GM18873 (cell line): ENCODE measurements around the gene CAMSAP1.
"Not testable (repeated sequence)": the region's sequence is repeated elsewhere in the genome, so short reads cannot be mapped to it uniquely, and the experiment has no call there.

Experiments used
- ATAC-seq: cut with Tn5 transposase; IDR thresholded peaks from one replicate; pipeline ENCODE4 v1.9.1; 2021; ENCODE audit warnings: mild to moderate bottlenecking, moderate library complexity, moderate number of reproducible peaks; ENCODE audit not compliant: unreplicated experiment, low FRiP score

The CAMSAP1 gene

GRCh38 chr9:135924628-135925338 lies 17.4 kb upstream of the CAMSAP1 start:
- ATAC-seq, result no peak

- no peak for ATAC-seq
Observed at GRCh38 chr9:135923508-135923907, 16.2 kb upstream of the CAMSAP1 start.

- ATAC-seq, result no peak
Observed at GRCh38 chr9:135921749-135922310, 14.5 kb upstream of the CAMSAP1 start.

GRCh38 chr9:135920973-135921585 lies 13.7 kb upstream of the CAMSAP1 start:
- no peak for ATAC-seq

GRCh38 chr9:135920256-135920930 lies 13.0 kb upstream of the CAMSAP1 start:
- ATAC-seq, result no peak

GRCh38 chr9:135919318-135919890 lies 12.1 kb upstream of the CAMSAP1 start:
- ATAC-seq, result no peak

- ATAC-seq, result not testable (repeated sequence)
Observed at GRCh38 chr9:135916227-135916626, 8.9 kb upstream of the CAMSAP1 start.

GRCh38 chr9:135914921-135915320 lies 7.6 kb upstream of the CAMSAP1 start:
- ATAC-seq, result no peak

GRCh38 chr9:135911233-135911632 lies 3.9 kb upstream of the CAMSAP1 start:
- ATAC-seq, result not testable (repeated sequence)

GRCh38 chr9:135910757-135911156 lies 3.4 kb upstream of the CAMSAP1 start:
- ATAC-seq, result no peak

- no peak for ATAC-seq
Observed at GRCh38 chr9:135910216-135910615, 2.9 kb upstream of the CAMSAP1 start.

- ATAC-seq, result no peak
Observed at GRCh38 chr9:135909371-135909770, 2.0 kb upstream of the CAMSAP1 start.

GRCh38 chr9:135908754-135909204 lies 1.4 kb upstream of the CAMSAP1 start:
- ATAC-seq, result no peak

GRCh38 chr9:135908093-135908753 lies 877 bp upstream of the CAMSAP1 start:
- peak; percentile 14 for ATAC-seq

- peak; percentile 10 for ATAC-seq
Observed at GRCh38 chr9:135907006-135907430, 328 bp downstream of the CAMSAP1 start.

- ATAC-seq, result no peak
Observed at GRCh38 chr9:135906291-135907005, 898 bp downstream of the CAMSAP1 start.

GRCh38 chr9:135905380-135906258 lies 1.7 kb downstream of the CAMSAP1 start:
- ATAC-seq, result no peak

GRCh38 chr9:135903786-135904520 lies 3.4 kb downstream of the CAMSAP1 start:
- ATAC-seq, result no peak
